Fibroblast of the conjunctiva (primary cell): ENCODE data around the gene DMPK.
A peak's percentile ranks its signal among the peaks of the same experiment; 100 is the strongest.
"Not testable (repeated sequence)": the region's sequence is repeated elsewhere in the genome, so short reads cannot be mapped to it uniquely, and the experiment has no call there.

Experiments
- DNase-seq: peaks from one replicate; pipeline ENCODE4 v3.0.0-alpha.2; 2010; ENCODE audit warnings: low read depth

The DMPK gene

DNA sequence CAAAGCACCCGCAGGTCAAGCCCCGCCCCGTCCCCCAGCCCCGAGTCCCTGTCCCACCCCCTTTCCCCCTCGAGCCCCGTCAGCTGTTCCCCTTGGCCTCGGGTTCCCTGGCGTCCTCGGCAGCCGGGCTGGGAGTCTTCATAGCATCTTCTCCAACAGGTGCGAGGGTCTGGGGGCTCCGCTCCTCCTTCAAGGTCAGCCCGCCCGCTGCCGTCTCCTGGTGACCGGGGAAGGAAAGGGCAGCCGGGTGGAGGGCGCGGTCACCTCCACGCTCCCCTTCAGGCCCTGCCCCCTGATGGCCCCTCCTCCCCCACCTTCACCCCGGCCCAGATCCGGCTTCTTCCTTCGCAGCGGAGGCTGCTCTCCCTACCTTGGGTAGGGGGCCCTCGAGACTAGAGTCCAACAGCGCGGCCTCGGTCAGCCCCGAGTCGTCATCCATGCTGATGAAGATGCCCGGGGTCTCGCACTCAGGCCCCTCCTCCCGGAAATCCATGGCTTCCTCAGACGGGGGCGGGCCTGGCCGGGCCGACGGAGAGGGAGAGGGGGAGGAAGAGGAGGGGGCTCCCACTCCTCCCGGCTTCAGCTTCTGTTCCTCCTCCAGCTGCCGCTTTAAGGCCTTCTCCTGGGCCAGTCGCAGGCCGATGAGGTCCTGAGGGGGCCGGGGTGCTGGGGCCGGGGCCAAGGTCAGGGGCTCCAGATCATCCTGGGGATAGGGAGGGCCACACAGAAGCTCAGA is 33.4 kb upstream of the DMPK start:
- DNase-seq = no peak

DNA sequence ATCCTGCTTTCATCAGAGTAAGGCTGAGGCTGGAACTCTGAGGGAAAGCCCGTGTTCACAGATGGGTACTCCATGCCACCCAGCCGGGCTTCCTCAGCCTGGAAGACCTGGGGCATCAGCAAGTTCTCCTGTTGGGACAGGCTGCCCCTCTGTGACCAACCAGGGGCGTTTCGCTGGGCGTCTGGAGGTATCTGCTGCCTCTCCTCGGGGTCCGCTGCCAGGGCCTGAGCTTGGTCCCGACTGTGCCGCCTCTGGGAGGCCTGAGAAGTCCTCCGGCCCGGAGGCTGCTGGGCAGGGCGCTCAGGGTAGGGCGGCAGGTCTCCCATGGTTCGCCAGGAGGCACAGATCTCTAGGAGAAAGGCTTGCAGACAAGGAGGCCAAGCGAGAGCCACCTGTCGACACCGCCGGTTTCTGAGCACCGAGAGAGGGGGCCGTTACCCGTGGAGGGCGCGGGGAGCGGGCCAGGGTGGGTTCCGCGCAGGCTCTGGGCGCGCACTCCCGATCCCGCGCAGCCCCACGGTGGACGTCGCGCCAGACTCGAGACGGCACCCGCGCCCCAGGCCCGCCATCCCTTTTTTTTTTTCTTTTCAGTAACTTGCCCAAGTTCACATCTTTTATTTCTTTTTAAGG is 32.7 kb upstream of the DMPK start, which contains the start of gene RSPH6A:
TSS of gene RSPH6A (minus strand) at position 458 of the 630 bp plus-strand sequence. CDS start at position 326, 132 bp downstream.
- no peak for DNase-seq

DNA sequence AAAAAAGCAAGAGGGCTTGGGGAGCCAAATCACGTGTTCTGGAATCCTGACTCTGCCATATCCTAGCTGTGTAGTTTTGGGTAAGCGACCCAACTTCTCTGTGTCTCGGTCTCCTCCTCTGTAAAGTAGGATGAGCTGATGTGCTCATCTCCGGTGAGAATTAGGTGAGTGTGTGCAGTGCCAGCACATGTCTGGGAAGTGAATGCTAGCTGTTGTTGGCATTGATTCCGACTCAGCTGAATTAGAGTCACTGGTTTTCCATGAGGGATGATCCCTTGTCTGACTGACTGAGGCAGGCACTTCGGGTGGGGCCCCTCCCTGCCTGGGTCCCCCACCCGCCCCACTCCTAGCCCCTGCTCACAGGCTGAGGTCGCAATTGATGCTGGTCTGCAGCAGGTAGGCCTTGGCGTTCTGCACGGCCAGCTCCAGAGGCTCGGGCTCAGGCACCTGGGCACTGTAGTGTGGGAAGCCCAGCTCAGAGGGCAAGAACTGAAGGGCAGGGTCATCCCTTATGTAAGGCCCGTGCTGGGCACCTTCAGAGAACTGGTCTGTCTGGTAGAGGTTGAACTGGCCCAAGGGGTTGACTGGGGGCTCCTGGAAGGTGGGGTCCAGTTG is 32.0 kb upstream of the DMPK start:
- no peak for DNase-seq

DNA sequence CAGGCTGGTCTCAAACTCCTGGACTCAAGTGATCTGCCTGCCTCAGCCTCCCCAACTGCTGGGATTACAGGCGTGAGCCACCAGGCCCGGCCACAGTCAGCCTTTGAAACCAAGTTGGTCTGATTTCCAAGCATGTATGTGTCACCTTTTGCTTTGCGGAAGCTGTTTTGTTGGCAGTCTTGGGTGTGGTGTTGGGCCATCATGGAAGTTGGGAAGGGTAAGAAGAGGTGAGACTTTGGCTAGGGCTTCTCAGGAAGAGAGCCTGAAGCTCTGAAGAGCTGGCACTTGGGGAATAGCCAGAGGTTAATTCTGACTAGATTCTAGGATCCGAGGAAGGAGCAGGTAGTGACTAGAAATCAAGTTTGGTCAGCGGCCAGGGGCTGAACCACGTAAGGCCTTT is 30.0 kb upstream of the DMPK start:
- no peak for DNase-seq

DNA sequence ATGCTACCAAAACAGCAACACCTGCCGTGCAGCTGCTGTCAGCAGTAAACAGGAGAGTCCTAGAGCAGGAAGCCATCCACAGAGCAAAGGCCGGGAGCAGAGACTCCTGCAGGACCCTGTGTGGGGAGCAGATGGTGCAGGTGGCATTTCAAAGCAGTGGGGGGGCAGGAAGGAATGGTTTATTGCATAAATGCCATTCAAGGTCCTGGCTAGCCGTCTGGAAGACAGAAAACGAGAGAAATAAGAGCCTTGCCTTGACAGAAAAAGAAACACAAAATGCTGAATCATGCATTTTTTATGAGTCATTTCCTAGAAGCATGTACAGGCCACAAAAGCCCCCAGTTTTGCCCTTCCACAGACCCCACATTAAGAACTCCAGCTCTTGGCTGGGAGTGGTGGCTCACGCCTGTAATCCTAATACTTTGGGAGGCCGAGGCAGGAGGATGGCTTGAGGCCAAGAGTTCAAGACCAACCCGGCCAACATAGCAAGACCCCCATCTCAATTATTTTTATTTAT is 27.4 kb upstream of the DMPK start:
- DNase-seq = peak; percentile 43

GRCh38 chr19:45805719-45806118 is 23.4 kb upstream of the DMPK start:
- no peak for DNase-seq

DNA sequence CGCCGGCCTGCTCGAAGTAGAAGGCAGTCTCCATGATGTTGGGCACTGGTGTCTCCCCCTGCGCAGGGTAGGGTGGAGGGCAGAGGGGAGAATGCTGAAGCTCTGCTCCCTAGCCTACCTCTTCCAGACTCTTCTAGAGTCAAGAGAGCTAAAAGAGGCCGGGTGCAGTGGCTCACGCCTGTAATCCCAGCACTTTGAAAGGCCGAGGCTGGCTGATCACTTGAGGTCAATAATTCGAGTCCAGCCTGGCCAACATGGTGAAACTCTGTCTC is 22.6 kb upstream of the DMPK start:
- DNase-seq = no peak

GRCh38 chr19:45804140-45804958 is 22.1 kb upstream of the DMPK start:
- no peak for DNase-seq

GRCh38 chr19:45801603-45802175 is 19.4 kb upstream of the DMPK start:
- DNase-seq = no peak

- DNase-seq = no peak
These were observed 17.8 kb upstream of the DMPK start for GRCh38 chr19:45800070-45800553.

DNA sequence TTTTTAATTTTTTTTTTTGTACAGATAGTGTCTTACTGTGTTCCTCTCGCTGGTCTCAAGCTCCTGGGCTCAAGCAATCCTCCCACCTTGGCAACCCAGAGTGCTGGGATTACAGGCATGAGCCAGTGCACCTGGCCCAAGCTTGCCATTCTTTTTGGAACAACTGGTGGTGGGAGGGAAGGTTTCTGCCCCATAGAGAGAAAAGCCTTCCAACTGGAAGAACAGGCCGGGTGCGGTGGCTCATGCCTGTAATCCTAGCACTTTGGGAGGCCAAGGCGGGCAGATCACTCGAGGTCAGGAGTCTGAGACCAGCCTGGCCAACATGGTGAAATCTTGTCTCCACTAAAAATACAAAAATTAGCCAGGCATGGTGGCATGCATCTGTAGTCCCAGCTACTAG is 17.3 kb upstream of the DMPK start:
- not testable (repeated sequence) for DNase-seq

DNA sequence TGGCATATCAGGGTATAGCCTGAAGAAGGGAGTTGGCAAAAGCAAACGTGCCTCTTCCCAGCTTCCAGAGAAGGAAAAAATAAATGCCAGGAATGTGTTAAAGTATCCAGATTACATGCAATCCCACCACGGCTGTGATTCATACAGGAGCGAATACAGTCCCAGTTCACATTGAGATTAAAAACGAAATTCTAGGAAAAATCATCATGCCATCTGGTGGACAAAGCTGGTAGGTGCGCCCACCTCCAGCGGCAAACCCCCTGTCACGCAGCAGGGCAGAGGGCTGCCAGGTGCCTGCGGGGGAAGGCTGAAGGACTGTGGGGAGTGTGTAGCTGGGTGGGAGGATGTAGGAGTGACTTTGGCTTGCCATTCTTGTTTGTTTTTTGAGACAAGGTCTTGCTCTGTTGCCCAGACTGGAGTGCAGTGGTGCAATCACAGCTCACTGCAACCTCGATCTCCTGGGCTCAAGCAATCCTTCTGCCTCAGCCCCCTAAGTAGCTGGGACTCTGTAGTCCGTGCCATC is 16.8 kb upstream of the DMPK start:
- DNase-seq = peak; percentile 39

DNA sequence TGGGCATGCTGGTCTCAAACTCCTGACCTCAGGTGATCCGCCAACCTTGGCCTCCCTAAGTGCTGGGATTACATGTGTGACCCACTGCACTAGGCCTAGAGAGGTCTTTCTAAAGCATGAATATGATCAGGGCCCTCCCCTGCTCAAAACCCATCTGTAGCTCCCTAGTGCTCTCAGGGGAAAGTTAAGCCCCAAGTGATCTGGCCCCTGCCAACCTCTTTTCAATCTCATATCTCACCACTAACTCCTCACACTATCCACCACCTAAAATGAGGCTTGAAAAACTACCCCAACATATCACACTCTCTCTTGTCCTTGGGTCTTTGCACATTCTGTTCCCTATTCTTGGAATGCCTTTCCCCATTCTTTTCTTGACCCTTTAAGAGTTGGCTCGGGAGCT is 12.3 kb upstream of the DMPK start:
- no peak for DNase-seq

DNA sequence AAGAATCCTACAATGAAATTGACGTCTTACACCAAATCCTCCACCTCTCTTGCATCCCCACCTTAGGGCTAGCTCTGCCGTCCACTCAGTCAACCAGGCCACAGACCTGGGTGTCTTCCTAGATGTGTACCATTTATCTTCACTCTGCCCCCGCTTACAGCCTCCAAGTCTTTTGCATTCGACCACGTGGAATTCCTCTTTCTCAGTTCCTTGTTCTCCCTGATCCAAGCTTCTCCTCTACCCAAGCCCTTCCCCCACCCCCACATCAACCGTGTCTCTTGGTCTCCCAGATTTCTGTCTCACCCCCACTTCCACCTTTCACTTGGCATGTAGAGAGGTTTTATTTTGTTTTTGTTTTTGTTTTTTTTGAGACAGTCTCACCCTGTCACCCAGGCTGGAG is 11.6 kb upstream of the DMPK start:
- no peak for DNase-seq

- no peak for DNase-seq
These were observed 10.9 kb upstream of the DMPK start for GRCh38 chr19:45793178-45793564.

- peak; percentile 99 for DNase-seq
These were observed 10.3 kb upstream of the DMPK start, which contains the start of gene DMWD for GRCh38 chr19:45792470-45793177. Gene DMWD (minus strand): TSS chr19:45792845. CDS start chr19:45792756, 89 bp downstream.

- no peak for DNase-seq
These were observed 9.6 kb upstream of the DMPK start for GRCh38 chr19:45791744-45792469.

DNA sequence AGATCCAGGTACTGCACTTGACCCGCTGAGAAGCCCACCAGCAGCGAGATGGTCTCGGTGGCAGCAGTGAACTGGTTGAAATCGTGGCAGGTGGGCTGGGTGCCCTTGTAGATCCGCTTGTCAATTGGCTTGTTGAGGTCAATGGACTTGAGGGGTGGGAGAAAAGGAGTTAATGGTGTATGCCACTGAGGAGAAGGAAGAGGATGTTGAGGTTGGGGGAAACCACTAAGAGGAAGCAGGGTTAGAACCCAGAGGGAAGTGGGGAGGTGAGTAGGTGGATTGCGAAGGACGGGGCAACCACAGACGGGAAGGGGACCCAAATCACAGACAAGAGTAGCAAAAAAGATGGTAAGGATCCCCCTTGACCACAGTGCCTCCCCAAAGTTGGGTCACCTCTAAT is 8.7 kb upstream of the DMPK start:
- no peak for DNase-seq

DNA sequence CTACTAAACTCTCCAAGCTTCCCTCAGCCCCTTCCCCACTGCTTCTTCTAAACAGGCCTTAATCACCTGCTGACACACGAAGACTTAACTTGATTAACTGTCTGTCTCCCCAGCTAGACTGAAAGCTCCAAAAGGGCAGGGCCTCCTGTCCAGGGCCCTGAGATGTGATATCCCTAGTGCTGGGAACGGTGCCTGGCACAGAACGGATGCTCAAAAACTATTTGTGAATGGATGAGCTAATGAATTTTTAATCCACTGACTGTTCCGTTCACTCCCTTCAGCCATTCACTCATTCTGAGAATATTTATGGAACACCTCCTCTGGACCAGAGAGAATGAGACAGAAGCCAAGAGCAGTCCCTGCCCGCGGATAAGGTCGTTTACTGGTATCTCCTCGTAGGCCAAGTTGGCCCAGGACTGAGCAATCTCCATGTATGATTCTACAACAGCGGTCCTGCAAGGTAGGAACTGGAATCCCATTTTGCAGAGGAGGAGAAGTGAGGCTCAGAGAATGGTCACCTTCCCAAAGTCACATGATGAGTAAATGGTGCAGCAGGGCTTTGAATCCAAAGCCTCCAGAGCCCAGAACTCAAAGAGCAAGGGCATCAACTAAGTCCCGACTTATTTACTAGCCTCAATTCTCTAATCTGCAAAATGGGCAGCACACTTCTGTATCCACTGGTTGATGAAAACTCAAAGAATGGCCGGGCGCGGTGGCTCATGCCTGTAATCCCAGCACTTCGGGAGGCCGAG is 6.9 kb upstream of the DMPK start:
- DNase-seq = no peak

DNA sequence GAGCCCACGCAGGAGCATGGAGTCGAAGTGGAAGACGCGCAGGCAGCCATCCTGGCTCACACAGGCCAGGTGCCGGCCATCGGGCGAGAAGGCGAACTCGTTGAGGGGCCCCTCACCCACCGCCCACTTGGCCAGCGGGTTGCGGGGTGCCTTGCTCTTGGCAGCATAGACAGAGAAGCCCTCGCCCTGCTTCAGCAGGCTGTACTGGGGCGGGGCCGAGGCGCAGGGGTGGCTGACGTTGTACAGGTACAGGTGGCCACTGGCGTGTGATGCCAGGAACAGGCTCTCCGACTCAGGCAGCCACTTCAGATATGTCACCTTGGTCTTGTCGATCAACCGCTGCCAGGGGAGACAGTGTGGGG is 4.2 kb upstream of the DMPK start:
- no peak for DNase-seq
